ENCODE data around the gene STK11IP.

STK11IP gene

GRCh38 chr2:219636941-219637841 is 39.5 kb downstream of the STK11IP start:
- no peak overlapping the region for H3K4me3 ChIP-seq (ENCODE audit: low read depth, low read length)
- no peak for TF ChIP-seq CTCF (IDR thresholded peaks at IDR 0.05; ENCODE audit: borderline replicate concordance, insufficient read depth, low read depth, low read length)

GRCh38 chr2:219637842-219638185 is 40.2 kb downstream of the STK11IP start:
- H3K4me3 ChIP-seq (ENCODE audit: low read depth, low read length), result no peak overlapping the region
- no peak for TF ChIP-seq CTCF (IDR thresholded peaks at IDR 0.05; ENCODE audit: borderline replicate concordance, insufficient read depth, low read depth, low read length)

- no peak overlapping the region for H3K4me3 ChIP-seq (ENCODE audit: low read depth, low read length)
- no peak for TF ChIP-seq CTCF (IDR thresholded peaks at IDR 0.05; ENCODE audit: borderline replicate concordance, insufficient read depth, low read depth, low read length)
These were observed 40.7 kb downstream of the STK11IP start for GRCh38 chr2:219638217-219638947.

- no peak for TF ChIP-seq CTCF (IDR thresholded peaks at IDR 0.05; ENCODE audit: borderline replicate concordance, insufficient read depth, low read depth, low read length)
- H3K4me3 ChIP-seq (ENCODE audit: low read depth, low read length), result no peak overlapping the region
These were observed 41.5 kb downstream of the STK11IP start for GRCh38 chr2:219638948-219639755.

- TF ChIP-seq CTCF (IDR thresholded peaks at IDR 0.05; ENCODE audit: borderline replicate concordance, insufficient read depth, low read depth, low read length), result no peak
- H3K4me3 ChIP-seq (ENCODE audit: low read depth, low read length), result no peak overlapping the region
These were observed 43.9 kb downstream of the STK11IP start for GRCh38 chr2:219641390-219642068.

- TF ChIP-seq CTCF (IDR thresholded peaks at IDR 0.05; ENCODE audit: borderline replicate concordance, insufficient read depth, low read depth, low read length), result no peak
- H3K4me3 ChIP-seq (ENCODE audit: low read depth, low read length), result no peak overlapping the region
These were observed 44.4 kb downstream of the STK11IP start for GRCh38 chr2:219642069-219642454.

Data from GM12875 (cell line).